Kidney glomerular epithelial cell (primary cell): Measurements from ENCODE around the gene THAP7.
"Not testable (repeated sequence)": the region's sequence is repeated elsewhere in the genome, so short reads cannot be mapped to it uniquely, and the experiment has no call there.

Source experiments
- DNase-seq: peaks from one replicate; lab custom pipeline; 2025; lab: John Stamatoyannopoulos, UW

The THAP7 gene, protein sequence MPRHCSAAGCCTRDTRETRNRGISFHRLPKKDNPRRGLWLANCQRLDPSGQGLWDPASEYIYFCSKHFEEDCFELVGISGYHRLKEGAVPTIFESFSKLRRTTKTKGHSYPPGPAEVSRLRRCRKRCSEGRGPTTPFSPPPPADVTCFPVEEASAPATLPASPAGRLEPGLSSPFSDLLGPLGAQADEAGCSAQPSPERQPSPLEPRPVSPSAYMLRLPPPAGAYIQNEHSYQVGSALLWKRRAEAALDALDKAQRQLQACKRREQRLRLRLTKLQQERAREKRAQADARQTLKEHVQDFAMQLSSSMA

DNA sequence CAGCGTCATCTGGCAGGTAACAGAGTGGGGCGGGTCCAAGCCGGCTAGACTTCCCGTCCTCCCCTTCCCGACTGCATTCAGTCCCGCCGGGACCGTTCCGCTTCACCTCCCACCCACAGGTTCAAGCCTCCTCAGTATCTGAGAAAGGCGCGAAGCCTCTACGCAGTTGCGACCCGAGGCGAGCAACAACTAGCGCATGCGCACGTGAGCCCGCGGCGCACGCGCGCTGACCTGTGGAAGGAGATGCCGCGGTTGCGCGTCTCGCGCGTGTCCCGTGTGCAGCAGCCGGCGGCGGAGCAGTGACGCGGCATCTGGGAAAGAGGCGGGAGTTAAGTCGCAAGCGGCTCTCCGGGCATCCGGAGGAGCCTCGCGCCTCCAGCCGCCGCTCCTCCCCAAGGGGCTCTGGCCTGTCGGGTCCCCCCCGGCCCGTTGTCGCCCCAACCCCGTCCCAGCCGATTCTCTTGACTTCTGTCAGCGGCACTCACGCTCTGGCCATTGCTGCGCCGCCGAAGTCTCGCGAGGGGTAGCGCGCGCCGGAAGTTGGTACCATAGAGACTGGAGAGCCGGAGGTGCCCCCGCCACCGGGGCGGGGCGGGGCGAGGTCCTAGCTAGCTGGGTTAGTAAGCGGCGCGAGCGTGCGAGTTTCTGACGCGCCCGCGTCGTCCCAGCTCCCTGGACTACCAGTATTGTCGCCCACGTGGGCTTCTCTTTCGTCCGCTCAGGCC lies at the start of gene THAP7:
THAP7 (minus strand) TSS at position 518 of the 725 bp plus-strand sequence; CDS start at position 311, 207 bp downstream.
- peak; percentile 90 for DNase-seq

DNA sequence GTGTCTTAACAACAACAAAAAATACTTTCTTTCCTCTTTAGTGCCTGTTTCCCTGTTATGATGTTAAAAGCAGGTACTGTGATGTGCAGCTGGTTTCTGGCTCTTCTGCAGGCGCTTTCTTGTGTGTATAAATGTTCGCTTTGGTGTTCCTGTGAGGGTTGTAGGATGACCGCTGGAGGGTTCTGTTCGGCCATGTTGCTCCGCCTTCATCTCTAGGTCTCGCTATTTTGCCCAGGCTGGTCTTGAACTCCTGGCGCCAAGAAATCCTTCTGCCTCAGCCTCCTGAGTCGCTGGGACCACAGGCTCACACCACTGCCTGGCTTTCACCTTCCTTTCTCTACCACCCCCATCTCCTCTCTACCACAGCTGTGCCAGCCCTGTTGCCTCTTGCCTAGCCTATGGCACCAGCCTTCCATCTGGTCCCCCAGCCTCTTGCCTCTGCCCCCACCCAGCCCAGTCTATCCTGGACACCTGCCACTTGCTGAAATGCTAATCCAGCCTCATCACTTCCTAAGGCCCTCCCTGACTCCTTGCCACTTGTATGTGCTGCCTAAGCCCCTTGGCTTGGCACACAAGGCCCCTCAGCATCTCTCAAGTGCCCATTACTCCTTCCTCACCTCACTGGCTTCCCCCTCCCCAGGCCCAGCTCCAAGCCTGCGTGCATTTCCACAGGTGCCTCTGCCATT lies 49.4 kb upstream of the THAP7 start:
- DNase-seq, result no peak

DNA sequence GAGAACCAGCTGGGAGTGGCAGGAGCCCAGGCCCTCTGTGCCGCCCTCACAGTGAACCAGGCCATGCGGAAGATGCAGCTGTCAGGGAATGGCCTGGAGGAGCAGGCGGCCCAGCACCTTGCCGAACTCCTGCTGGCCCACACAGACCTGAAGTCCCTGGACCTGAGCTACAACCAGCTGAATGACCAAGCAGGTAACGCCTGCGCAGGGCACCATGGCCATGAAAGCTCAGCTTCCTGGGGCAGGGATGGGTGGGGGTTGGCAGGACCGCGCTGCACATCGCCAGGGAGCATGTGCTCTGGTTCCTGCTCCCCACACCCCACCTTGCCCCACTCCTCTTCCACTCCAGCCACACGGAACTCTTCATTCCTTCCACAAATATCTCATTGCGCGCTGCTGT lies 47.0 kb upstream of the THAP7 start:
- not testable (repeated sequence) for DNase-seq

DNA sequence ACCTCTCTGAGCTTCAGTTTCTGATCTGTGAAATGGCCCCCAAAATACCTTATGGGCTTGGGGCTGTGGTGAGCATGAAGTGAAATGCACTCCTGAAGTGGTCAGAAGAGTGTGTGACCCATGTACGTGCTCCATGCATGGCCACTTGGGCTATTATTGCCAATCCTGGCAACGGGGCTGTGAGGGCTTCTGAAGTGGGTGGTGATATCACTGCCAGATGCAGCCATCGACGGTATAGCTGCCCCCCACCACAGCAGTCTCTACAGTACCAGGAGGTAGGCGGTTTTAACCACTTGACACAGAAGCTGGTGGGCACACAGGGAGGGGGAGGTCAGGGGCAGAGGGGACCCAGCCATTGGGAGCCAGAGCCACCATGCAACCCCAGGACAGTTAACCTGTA lies 46.5 kb upstream of the THAP7 start:
- not testable (repeated sequence) for DNase-seq

DNA sequence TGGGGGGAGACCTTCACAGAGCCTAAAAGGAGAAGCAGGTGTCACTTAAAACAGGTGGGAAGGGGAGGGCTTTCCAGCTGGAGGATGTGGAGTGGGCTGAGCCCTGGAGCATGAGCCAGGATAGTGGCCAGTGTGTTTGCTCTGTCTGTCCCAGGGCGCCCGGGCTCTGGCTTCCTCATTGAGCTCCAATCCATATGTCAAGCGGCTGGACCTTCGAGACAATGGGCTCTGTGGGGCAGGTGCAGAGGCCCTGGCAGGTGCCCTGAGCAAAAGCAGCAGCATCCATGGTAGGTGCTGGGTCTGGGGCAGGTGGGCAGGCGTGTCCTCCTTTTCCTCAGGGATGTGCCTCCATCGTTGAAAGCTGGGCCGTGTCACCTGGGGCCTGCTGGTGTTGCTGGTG lies 45.8 kb upstream of the THAP7 start:
- no peak for DNase-seq

DNA sequence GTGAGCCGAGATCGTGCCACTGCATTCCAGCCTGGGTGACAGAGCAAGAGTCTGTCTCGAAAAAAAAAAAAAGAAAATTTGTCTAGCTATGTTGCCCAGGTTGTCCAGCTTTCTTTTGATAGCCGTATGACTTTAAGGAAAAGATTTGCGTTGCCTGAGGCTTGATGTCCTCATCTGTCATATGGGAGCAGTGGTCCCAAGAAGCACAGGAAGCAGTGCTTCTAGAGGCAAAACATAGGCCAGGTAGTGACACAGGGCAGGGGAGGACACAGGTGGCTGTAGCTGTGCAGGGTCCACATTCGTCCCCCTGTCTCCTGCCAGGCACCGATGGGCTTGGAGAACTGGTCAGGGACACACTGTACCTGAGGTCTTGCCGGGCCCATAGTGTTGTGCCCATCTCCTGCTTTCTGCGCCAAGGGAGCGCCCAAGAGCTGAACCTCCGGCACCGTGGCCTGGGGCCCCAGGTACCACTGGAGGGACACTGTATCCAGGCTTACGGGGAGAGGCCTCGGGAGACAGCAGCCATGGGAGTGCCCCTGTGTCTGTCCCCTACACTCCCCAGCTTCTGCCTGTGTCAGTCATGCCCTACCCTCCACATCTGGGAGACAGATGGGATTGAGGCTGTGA lies 45.2 kb upstream of the THAP7 start:
- DNase-seq, result no peak

DNA sequence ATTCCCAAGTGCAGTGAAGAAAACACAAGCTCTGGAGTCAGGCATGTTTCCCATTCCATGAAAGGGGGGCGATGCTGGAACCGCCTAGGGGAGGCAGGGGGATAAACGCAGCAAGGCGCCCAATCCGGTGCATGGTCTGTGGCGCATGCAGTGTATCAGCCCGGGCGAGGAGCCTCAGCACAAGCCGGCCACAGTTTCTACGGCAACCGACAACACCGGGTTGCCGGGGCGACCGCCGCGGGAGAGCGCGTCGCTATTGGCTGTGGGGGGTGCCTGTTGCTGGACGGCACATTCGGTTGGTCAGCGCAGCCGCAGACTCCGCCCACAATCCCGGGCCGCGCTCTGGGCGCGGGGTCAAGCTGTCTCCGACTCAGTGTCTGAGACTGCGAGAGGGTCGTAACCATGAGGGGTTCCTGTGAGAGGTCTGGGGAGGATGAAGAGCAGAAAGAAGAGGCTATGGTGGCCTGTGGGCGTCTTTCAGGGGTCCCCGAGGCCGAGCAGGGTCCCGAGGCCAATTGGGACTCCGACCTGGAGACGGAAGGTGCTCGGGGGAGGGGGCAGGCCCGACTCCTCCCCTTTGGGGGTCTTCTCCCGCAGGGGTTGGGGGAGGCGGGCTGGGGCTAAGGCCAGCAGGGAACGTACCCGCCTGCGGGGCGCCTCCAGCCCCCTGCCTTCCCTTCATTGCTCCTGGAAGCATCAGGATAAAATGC lies 43.8 kb upstream of the THAP7 start, which contains the start of gene LRRC74B:
LRRC74B (plus strand) TSS at position 362 of the 710 bp plus-strand sequence; CDS start at position 403, 41 bp downstream.
- peak; percentile 81 for DNase-seq

DNA sequence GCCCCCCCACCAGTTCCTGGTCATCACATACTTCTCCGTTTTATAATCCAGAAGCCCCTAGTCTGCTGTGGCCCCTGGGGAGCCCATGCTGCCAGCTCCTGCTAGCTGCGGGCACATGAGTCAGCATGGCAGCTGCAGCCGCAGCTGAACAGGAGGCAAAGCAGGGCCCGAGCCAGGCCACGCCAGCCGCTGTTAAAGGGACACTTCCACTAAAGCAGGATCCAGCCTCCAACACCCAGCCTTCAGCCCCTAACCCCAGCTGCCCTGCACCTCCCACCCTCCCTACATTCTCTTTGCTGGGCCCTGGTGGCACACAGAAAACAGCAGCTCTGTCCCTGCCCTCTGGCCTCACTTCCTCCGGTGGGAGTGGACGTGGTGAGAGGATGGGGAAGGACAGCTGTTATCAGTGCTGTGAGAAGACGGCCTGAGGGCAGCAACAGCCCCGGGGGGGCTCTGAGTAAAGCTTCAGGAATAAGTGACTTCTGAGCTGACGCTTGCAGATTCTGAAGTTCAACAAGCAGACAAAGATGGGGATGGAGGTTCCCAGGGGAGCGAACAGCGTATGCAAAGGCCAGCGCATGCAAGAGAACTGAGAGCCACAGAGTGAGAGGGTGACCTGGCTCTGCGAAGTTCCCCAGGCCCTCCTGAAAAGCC lies 43.1 kb upstream of the THAP7 start:
- no peak for DNase-seq

DNA sequence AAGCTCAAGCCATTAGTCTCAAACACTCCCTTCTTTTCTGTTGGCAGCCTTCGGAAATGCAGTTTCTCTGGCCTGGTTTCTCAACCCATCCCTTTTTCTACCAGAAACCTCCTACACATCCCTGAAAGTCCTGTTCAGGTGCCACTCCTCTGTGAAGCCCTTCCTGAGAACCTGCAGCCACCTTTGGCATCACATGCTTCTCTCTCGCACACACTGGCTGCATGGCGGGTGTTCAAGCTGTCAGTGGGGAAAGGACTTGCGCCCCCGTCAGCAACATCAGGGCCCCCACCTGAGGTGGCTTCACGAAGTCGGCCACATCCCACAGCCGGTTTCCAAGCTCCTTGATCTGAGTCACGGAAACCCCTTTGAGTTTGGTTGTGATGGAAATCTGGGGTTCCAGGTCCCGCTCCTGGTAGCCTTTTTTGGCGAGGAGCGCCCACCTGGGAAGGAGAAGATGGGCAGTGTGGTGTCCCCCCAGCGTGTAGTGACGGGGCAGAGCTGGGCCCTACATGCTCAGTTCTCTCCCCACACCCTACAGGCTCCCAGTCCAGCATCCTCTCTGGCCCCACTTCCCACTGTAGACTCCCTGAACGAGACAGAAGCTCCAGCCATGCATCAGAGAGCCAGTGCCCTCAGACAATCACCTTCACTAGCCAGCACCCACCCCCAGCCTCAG lies 42.1 kb upstream of the THAP7 start:
- DNase-seq, result no peak

DNA sequence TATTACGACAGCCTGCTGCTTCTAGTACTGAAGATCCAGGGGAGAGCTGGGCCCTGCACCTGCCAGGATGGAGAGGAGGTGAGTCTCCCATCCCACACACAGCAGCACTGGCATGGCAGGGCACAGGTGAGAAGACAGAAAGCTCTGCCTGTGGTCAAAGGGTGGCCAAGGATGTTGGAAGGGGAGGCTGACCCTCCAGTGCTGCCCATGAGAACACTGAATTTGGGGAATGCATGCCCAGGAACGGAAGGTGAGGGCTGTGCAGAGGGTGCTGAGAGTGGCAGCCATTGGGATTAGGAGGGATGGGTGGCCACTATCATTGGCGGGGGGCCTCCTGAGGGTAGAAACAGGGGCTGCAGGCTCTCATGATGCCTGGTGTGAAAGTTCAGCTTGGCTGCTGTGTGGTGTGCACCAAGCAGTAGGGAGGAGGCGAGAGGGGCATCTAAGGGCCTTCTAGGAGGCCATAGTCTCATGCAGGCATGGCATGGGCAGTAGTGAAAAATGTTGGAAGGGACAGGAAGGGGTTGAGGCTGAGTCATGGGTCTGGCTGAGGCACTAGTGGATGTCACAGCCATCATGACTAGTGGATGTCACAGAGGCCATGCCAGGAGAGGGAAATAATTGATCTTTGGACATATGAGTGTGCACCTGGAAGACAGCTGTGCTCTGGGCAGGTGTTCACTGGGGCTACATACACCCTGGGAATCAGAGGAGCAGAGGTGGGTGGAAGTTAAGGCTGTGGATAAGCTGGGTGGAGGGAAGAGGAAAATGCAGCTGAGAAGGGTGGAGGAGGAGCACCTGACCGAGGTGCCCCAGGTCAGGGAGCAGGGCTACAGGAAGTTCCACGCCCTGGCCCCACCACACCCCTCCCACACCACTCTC lies 41.3 kb upstream of the THAP7 start:
- DNase-seq, result no peak

DNA sequence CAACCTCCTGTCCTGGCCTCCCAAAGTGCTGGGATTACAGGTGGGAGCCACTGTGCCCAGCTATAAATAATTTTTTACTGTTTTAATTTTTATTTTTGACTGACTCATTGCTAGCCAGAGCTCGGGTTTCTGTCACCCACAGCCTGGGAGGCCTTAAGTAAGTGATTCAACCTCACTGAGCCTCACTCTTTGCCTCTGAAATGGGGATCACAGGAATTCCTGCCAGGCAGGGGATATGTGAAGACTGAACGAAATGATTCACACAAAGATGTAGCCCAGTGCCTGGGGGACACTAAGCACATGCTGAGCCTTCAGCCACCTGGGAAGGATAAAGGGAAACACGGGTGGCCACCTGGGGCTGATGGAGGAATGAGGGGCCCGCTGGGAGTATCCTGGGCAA lies 40.0 kb upstream of the THAP7 start:
- DNase-seq, result no peak

DNA sequence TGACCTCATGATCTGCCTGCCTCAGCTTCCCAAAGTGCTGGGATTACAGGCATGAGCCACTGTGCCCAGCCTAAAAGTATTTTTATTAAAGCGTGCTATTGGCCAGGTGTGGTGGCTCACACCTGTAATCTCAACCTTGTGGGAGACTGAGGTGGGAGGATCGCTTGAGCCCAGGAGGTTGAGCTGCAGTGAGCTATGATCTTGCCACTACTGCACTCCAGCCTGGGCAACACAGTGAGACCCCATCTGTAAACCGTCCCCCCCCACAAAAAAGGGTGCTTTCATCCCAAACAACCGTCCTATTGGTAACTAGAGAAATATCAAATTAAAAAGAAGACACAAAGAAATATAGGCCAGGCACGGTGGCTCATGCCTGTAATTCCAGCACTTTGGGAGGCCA lies 37.2 kb upstream of the THAP7 start:
- DNase-seq, result not testable (repeated sequence)

DNA sequence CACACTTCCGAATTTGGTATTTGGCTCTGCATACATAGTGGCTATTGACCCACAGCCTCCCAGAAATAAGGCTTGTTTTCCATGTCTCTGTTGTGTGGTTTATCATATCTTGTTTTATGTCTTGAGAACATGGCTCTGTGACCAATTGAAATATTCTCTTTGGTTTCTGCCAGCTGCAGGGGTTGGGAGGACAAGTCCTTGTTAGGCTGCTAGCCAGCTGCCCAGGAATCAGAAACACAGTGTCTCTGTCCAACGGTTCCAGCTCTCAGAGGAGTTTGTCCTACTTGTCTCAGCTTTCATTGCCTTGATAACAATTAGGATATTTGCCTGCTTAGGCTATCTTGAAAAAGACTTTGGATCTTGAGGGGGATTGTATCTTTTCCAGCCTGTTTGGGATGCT lies 36.5 kb upstream of the THAP7 start:
- no peak for DNase-seq

DNA sequence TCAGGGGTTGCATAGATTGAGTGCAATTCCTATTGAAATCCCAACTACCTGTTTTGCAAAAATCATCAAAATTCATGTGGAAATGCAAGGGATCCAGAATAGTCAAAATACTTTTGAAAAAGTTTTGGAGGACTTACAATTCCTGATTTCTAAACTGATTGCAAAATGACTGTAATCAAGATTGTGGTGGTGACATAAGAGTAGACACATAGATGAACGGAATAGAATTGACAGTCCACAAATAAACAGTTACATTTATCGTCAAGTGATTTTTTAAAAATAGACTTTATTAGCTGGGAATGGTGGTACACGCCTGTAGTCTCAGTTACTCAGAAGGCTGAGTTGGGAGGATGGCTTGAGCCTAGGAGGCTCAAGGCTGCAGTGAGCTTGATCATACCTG lies 33.1 kb upstream of the THAP7 start:
- DNase-seq, result no peak

DNA sequence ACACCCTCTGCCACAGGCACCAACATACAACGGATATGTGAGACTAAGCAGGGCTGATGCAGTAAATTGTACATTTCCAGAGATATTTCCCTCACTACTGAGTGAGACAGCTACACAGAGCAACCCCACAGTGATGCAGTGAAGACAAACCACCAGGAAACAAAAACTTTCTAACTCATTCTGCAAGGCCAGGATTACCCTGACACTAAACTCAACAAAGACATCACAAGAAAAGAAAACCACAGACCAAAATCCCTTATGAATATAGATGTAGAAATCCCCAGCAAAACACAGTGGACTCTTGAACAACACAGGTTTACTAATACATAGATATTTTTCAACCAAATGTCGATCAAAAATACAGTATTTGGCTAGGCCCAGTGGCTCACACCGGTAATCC lies 32.0 kb upstream of the THAP7 start:
- DNase-seq, result no peak

DNA sequence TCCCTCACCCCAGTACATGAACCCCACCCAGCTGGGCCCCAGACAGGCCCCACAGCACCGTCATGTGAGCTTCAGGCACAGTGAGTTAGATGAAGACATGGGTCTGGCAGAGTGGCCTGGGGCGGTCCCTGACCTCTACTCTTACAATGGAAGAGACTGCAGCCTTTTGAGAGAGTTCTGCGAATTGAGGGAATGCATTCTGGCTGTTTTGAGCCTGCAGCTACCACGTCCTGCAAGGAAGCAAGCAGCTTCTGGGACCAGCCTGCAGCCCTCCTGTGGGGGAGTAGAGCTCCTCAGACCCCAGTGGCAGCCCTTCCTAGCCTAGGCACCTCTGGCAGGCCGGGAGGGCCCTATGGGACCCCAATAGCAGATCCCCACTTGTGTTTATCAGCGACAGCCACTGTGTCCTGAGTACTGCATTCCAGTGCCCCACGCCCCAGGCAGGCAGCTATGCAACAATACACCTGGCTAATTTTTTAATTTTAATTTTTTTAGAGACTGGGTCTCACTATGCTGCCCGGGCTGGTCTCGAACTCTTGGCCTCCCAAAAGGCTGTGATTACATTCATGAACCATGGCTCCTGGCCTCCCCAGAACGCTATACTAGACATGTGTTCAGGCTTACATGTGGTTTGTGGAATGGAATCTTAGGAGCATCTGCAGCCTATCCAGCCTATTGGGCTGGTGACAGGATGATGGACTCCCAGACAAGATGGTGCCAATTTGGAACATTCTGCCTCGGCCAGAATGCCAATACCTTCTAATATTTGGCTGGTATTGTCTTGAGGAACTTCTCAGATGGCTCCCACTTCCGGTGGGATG lies 31.2 kb upstream of the THAP7 start:
- no peak for DNase-seq

DNA sequence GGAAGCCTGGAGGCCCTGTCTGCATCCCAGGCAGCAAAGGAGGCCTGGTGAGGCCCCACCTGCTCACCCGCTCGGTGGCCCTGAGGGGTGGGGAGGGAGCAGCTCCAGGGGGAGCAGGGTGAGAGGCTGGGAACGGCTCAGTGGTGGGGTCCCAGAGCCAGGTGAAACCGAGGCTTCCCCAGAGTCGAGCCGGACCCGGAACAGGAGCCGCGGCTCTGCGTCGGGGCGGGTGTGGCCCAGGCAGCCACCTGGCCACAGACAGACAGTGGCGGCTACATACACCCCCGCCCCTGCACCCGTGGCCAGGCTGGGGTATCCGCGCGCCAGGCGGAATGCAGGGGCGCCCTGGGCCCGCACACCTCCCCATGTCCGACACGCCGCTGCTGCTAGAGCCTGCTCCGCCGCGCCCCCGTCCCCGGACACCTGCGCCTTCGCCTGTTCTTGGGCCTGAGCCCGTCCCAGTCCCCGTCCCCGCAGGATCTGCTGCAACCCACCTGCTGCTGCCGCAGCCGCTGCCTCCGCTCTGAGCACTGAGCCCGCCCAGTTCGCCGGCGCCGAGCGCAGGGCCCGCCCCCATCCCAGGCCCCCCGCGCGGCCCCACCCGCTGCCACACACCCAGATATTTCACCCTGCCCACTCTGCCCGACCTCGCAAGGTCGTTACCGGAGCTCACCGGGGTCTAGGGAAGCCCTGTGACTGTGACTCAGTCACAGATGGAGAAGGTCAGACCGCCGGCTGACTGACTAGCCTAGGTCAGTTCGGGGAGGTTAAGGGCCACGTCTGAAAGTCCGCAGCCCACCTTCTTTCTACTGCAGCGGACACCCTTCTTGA lies 30.3 kb upstream of the THAP7 start, which contains the start of gene SLC7A4:
SLC7A4 (minus strand) TSS at position 525 of the 831 bp plus-strand sequence. CDS start 749 bp downstream, outside the sequence.
- no peak for DNase-seq
